OCI-LY1 (cell line): ENCODE data around the gene GJB2.

Experiments
- H2AFZ ChIP-seq: fragments of 200-600 bp; sonication (generic), shearing (Covaris generic); 2 replicates; pipeline ENCODE4 v1.6.0; 2014; ENCODE audit warnings: antibody characterized with exemption, mild to moderate bottlenecking, low read length
- H3F3A ChIP-seq: fragments of 200-600 bp; sonication (generic), shearing (Covaris generic); 2 replicates; pipeline ENCODE4 v1.6.0; 2014; ENCODE audit warnings: mild to moderate bottlenecking, antibody characterized with exemption, low read length, moderate library complexity; ENCODE audit not compliant: insufficient read depth
- H3K27ac ChIP-seq: fragments of 200-600 bp; sonication (generic); 2 replicates; pipeline ENCODE4 v1.5.1; 2014; ENCODE audit warnings: low read length, mixed run types, mild to moderate bottlenecking, low read depth; ENCODE audit not compliant: poor library complexity, severe bottlenecking
- H3K27me3 ChIP-seq: fragments of 200-600 bp; sonication (generic); 2 replicates; pipeline ENCODE4 v1.6.0; 2014; ENCODE audit warnings: antibody characterized with exemption, mild to moderate bottlenecking, low read length, moderate library complexity; ENCODE audit not compliant: insufficient read depth
- H3K36me3 ChIP-seq: fragments of 200-600 bp; sonication (generic); 2 replicates; pipeline ENCODE4 v1.6.1; 2014; ENCODE audit warnings: mild to moderate bottlenecking, antibody characterized with exemption, low read length, moderate library complexity, mixed read lengths; ENCODE audit not compliant: insufficient read depth
- H3K4me1 ChIP-seq: fragments of 200-600 bp; sonication (generic); 2 replicates; pipeline ENCODE4 v1.5.1; 2014; ENCODE audit warnings: mild to moderate bottlenecking, low read length, moderate library complexity; ENCODE audit not compliant: insufficient read depth, severe bottlenecking
- H3K4me2 ChIP-seq: fragments of 200-600 bp; sonication (generic), shearing (Covaris generic); 2 replicates; pipeline ENCODE4 v1.6.1; 2014; ENCODE audit warnings: low read length
- H3K4me3 ChIP-seq: fragments of 200-600 bp; sonication (generic); 2 replicates; pipeline ENCODE4 v1.5.1; 2014; ENCODE audit warnings: low read length, low read depth, mild to moderate bottlenecking, mixed read lengths; ENCODE audit not compliant: poor library complexity, severe bottlenecking
- H3K79me2 ChIP-seq: fragments of 200-600 bp; shearing (Covaris generic); 2 replicates; pipeline ENCODE4 v1.6.1; 2016; ENCODE audit warnings: mixed run types, low read length, mixed read lengths; ENCODE audit not compliant: insufficient read depth
- H3K9ac ChIP-seq: fragments of 200-600 bp; sonication (generic), shearing (Covaris generic); 2 replicates; pipeline ENCODE4 v1.6.1; 2014; ENCODE audit warnings: mild to moderate bottlenecking, low read length, mixed read lengths
- H3K9me2 ChIP-seq: fragments of 200-600 bp; sonication (generic), shearing (Covaris generic); 2 replicates; pipeline ENCODE4 v1.6.1; 2014; ENCODE audit warnings: low read depth, mild to moderate bottlenecking, low read length, mixed read lengths
- H3K9me3 ChIP-seq: fragments of 200-600 bp; shearing (Covaris generic); 2 replicates; pipeline ENCODE4 v1.6.1; 2014; ENCODE audit warnings: low read length, mixed read lengths
- H4K20me1 ChIP-seq: fragments of 200-600 bp; sonication (generic), shearing (Covaris generic); 2 replicates; pipeline ENCODE4 v1.6.0; 2016; ENCODE audit warnings: mild to moderate bottlenecking, low read length; ENCODE audit not compliant: insufficient read depth
- CTCF ChIP-seq: fragments of 200-600 bp; sonication (generic), shearing (Covaris generic); IDR thresholded peaks from 2 replicates; pipeline ENCODE4 v1.5.1; 2017; ENCODE audit warnings: mild to moderate bottlenecking, antibody characterized with exemption, low read length, moderate library complexity, mixed read lengths
- EZH2 ChIP-seq: fragments of 200-600 bp; sonication (generic), shearing (Covaris generic); IDR thresholded peaks from 2 replicates; pipeline ENCODE4 v1.8.0; 2017; ENCODE audit warnings: borderline replicate concordance, mixed run types, mild to moderate bottlenecking, antibody characterized with exemption, low read length, moderate library complexity, mixed read lengths

The GJB2 gene

GRCh38 chr13:20232556-20233277 is 40.0 kb upstream of the GJB2 start:
- Histone ChIP-seq H4K20me1 (no peaks in the 10 kb centered on the region), H3K9me2 (no peaks in the 10 kb centered on the region), H3K4me1 (no peaks in the 10 kb centered on the region), H3K4me3 (no peak overlapping the region), H3K27ac (no peak overlapping the region), H3K4me2 (no peak overlapping the region), H2AFZ (no peak overlapping the region), H3K36me3 (no peaks in the 10 kb centered on the region), H3K9ac (no peak overlapping the region), H3K9me3 (no peaks in the 10 kb centered on the region), H3K27me3 (no peaks in the 10 kb centered on the region), H3K79me2 (no peaks in the 10 kb centered on the region), H3F3A (no peaks in the 10 kb centered on the region)
- TF ChIP-seq EZH2 (no peak), CTCF (no peak)

GRCh38 chr13:20231839-20232555 is 39.3 kb upstream of the GJB2 start, which contains the start of gene GJB6:
Gene GJB6 (minus strand): TSS chr13:20232319. CDS start chr13:20223480, 8,839 bp downstream.
- Histone ChIP-seq H4K20me1 (no peaks in the 10 kb centered on the region), H3K36me3 (no peaks in the 10 kb centered on the region), H3K79me2 (no peaks in the 10 kb centered on the region), H3K27me3 (no peaks in the 10 kb centered on the region), H3K4me2 (no peak within 1 kb of the TSS), H3K4me1 (no peaks in the 10 kb centered on the region), H3K9me3 (no peaks in the 10 kb centered on the region), H3F3A (no peaks in the 10 kb centered on the region), H2AFZ (no peak within 1 kb of the TSS), H3K9me2 (no peaks in the 10 kb centered on the region), H3K9ac (no peak within 1 kb of the TSS), H3K27ac (no peak within 1 kb of the TSS), H3K4me3 (no peak within 1 kb of the TSS)
- TF ChIP-seq CTCF (no peak), EZH2 (no peak)

DNA sequence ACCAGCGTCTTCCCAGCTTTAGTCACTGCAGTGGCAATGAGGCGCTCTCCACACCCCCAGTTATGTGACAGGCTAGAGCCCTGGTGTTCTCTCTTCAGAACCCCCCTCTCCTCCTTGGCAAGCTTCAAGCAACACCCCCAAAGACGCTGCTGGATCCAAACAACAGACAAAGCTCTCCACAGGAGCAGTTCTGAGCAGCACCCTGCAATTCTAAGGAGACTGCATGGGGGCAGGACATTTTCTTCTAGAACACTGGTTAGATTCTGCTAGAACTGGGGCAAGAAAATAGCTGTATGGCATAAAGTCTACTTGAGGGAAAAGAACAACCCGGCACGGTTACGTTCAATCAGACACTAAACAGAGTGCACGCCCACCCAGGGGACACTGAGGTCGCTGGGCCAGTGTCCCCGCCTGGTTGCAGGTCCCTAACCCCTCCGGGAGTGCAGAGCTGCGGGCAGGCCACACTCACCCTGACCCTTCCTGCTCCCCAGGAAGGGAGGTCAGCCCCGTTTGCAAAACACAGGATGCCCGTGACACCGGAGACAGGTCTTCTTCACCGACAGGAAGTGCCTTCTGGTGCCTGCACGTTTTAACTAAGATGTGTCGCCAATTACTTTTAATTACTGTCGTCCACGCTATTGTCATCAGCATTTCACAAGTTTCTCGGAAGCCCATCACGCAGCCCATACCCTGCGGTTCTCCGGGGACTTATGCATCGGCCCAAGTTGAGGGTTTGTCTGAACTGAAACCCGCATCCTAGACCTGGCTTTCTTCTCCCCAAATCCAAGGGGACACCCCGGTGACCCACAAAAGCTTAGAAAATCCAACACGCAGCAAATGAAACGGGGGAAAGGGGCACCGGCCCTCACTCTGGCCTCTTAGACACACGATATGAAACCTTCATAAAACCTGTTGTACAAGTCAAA is 38.4 kb upstream of the GJB2 start:
- no peaks in the 10 kb centered on the region for H3K36me3 ChIP-seq
- no peaks in the 10 kb centered on the region for H3K9me2 ChIP-seq
- H4K20me1 ChIP-seq = no peaks in the 10 kb centered on the region
- H3K9ac ChIP-seq = no peak overlapping the region
- H3K4me3 ChIP-seq = no peak overlapping the region
- no peaks in the 10 kb centered on the region for H3K79me2 ChIP-seq
- no peak overlapping the region for H3K27ac ChIP-seq
- H3K4me2 ChIP-seq = no peak overlapping the region
- no peaks in the 10 kb centered on the region for H3F3A ChIP-seq
- no peak overlapping the region for H2AFZ ChIP-seq
- no peaks in the 10 kb centered on the region for H3K27me3 ChIP-seq
- no peaks in the 10 kb centered on the region for H3K9me3 ChIP-seq
- no peak for TF ChIP-seq CTCF
- TF ChIP-seq EZH2 = no peak
- H3K4me1 ChIP-seq = no peaks in the 10 kb centered on the region
